CD4-positive, alpha-beta memory T cell (primary cell): ENCODE measurements around the gene EMC9. TPM values are rescaled to one million over a fixed set of nuclear protein-coding genes. Genes with fewer than 3 reads are reported as not detected.

ENCODE experiments used
- CTCF ChIA-PET: fragments of 350-600 bp; sonication (Branson Sonifier 250); formaldehyde crosslinking; loops from one replicate; lab custom pipeline; 2021; ENCODE audit warnings: inconsistent platforms; ENCODE audit not compliant: partially characterized antibody; lab: Charles Lee
- POLR2A ChIA-PET: fragments of 350-600 bp; sonication (Branson Sonifier 250); formaldehyde crosslinking; loops from one replicate; lab custom pipeline; 2021; ENCODE audit not compliant: partially characterized antibody; lab: Charles Lee
- DNase-seq, 5 donors: peaks; one replicate each; pipeline versions ENCODE4 v3.0.0 to v3.0.0-alpha.2; 2020 to 2022; ENCODE audit warnings: mixed read lengths in 1 of 5
- H3K27ac ChIP-seq: one replicate; pipeline ENCODE4 v1.7.0; 2013; ENCODE audit warnings: low read depth, low read length
- H3K27me3 ChIP-seq: 2 replicates; pipeline ENCODE4 v1.7.0; 2013; ENCODE audit warnings: mild to moderate bottlenecking, low read length, moderate library complexity; ENCODE audit not compliant: insufficient read depth
- H3K36me3 ChIP-seq: 2 replicates; pipeline ENCODE4 v1.7.0; 2013; ENCODE audit warnings: mild to moderate bottlenecking, low read length, moderate library complexity; ENCODE audit not compliant: insufficient read depth
- H3K4me1 ChIP-seq: 2 replicates; pipeline ENCODE4 v1.7.0; 2013; ENCODE audit warnings: mild to moderate bottlenecking, low read length, moderate library complexity; ENCODE audit not compliant: insufficient read depth
- H3K4me3 ChIP-seq, 2 donors: one replicate each; pipeline ENCODE4 v1.7.0; 2013; ENCODE audit warnings: low read length in 2 of 2, mild to moderate bottlenecking in 1 of 2
- H3K9me3 ChIP-seq, 2 donors: one replicate each; pipeline ENCODE4 v1.7.0; 2013; ENCODE audit warnings: low read length in 2 of 2, control low read depth in 1 of 2; ENCODE audit not compliant: control insufficient read depth in 1 of 2
- H3K27ac Mint-ChIP-seq, 7 donors: one replicate each; pipeline ENCODE4 v1.8.0; 2020 to 2021; ENCODE audit warnings: mixed read lengths in 7 of 7, mild to moderate bottlenecking in 6 of 7, inconsistent platforms in 3 of 7, moderate library complexity in 3 of 7
- H3K27me3 Mint-ChIP-seq, 2 donors: one replicate each; pipeline ENCODE4 v1.8.0; 2020 to 2021; ENCODE audit warnings: mixed read lengths in 2 of 2
- H3K36me3 Mint-ChIP-seq, 2 donors: one replicate each; pipeline ENCODE4 v1.8.0; 2020 to 2021; ENCODE audit warnings: mixed read lengths in 2 of 2, inconsistent platforms in 1 of 2, mild to moderate bottlenecking in 1 of 2
- H3K4me1 Mint-ChIP-seq, 4 donors: one replicate each; pipeline ENCODE4 v1.8.0; 2020 to 2021; ENCODE audit warnings: mixed read lengths in 4 of 4, mild to moderate bottlenecking in 1 of 4
- H3K4me3 Mint-ChIP-seq, 8 donors: one replicate each; pipeline ENCODE4 v1.8.0; 2020 to 2021; ENCODE audit warnings: mixed read lengths in 8 of 8, mild to moderate bottlenecking in 7 of 8, moderate library complexity in 6 of 8, inconsistent platforms in 3 of 8
- H3K9me3 Mint-ChIP-seq, 8 donors: one replicate each; pipeline ENCODE4 v1.8.0; 2020 to 2021; ENCODE audit warnings: mixed read lengths in 8 of 8, mild to moderate bottlenecking in 5 of 8, inconsistent platforms in 3 of 8, moderate library complexity in 1 of 8
- intact Hi-C: fragments of 100-400 bp; cut with micrococcal nuclease; formaldehyde crosslinking; loops from one replicate; pipeline ENCODE4 v1.15.1; 2023
- polyA plus RNA-seq, 2 donors: library from polyadenylated mRNA; unstranded; fragments of 300-500 nt; fragmentation: Illumina TruSeq; gene quantifications; one replicate each; pipeline ENCODE4 v1.2.3, GENCODE V29; 2021
- total RNA-seq, 2 experiments: library from RNA; stranded (reverse); gene quantifications; one replicate each; pipeline ENCODE4 v1.2.3, GENCODE V29; 2021

Gene EMC9
- total and polyA plus RNA-seq, 4 experiments from 2014 or later = 11.4 to 33.9 (median 23.3) TPM

GRCh38 chr14:24187539-24187915 is 46.1 kb upstream of the EMC9 start:
- no peaks in the 10 kb centered on the region for H3K9me3 Mint-ChIP-seq
- H3K27me3 Mint-ChIP-seq = no peaks in the 10 kb centered on the region
- Histone ChIP-seq H3K4me1 (peaks cover 23% of the 10 kb centered on the region), H3K27me3 (no peaks in the 10 kb centered on the region), H3K27ac (peak overlapping the region; percentile 80), H3K4me3 (peak overlapping the region in 1 of 2 donors; percentile 90), H3K9me3 (no peaks in the 10 kb centered on the region), H3K36me3 (peaks cover 41% of the 10 kb centered on the region)
- POLR2A ChIA-PET = interaction anchor here (1.0 to 5.6 kb wide), 11 partner anchors 8 to 73 kb away, joined by 3 to 75 read pairs (median 22); partner anchors contain the start of genes CHMP4A, DCAF11, IRF9 and MDP1
- peak overlapping the region; percentile 93 to 96 (median 96) for H3K27ac Mint-ChIP-seq
- intact Hi-C loops = no loop called here
- H3K36me3 Mint-ChIP-seq = peaks cover 12 to 54% of the 10 kb centered on the region in 2 donors
- H3K4me3 Mint-ChIP-seq = peak overlapping the region; percentile 90 to 96 (median 93)
- H3K4me1 Mint-ChIP-seq = peaks cover 17 to 50% (median 31%) of the 10 kb centered on the region in 4 donors
- CTCF ChIA-PET = interaction anchor here (0.8 to 3.9 kb wide), 3 partner anchors 26 to 29 kb away, joined by 3 to 15 read pairs (median 11); partner anchors contain the start of genes CHMP4A, IRF9 and MDP1
- DNase-seq = no peak

GRCh38 chr14:24186831-24187538 is 45.6 kb upstream of the EMC9 start:
- H3K4me1 Mint-ChIP-seq = peaks cover 15 to 44% (median 27%) of the 10 kb centered on the region in 4 donors
- intact Hi-C loops = no loop called here

GRCh38 chr14:24185741-24186140 is 44.4 kb upstream of the EMC9 start:
- no peaks in the 10 kb centered on the region for H3K9me3 ChIP-seq
- Mint-ChIP-seq H3K4me1 (peaks cover 17 to 42% (median 26%) of the 10 kb centered on the region in 4 donors), H3K27ac (peak overlapping the region in 3 of 7 donors; percentile 42 to 64 (median 60)), H3K27me3 (no peaks in the 10 kb centered on the region), H3K36me3 (peaks cover 11 to 56% of the 10 kb centered on the region in 2 donors), H3K4me3 (no peak overlapping the region), H3K9me3 (no peaks in the 10 kb centered on the region)
- CTCF ChIA-PET = interaction anchor here (1.0 to 1.8 kb wide), 6 partner anchors 21 to 148 kb away, joined by 3 to 4 read pairs (median 4); partner anchors contain the start of genes DCAF11, IRF9 and NRL
- intact Hi-C loops = no loop called here
- H3K4me3 ChIP-seq = no peak overlapping the region
- POLR2A ChIA-PET = interaction anchor here (0.8 to 5.6 kb wide), 7 partner anchors 10 to 71 kb away, joined by 3 to 75 read pairs (median 5); partner anchors contain the start of genes CHMP4A, DCAF11, IRF9 and NRL
- H3K4me1 ChIP-seq = peaks cover 23% of the 10 kb centered on the region
- no peak for DNase-seq
- H3K27me3 ChIP-seq = no peaks in the 10 kb centered on the region
- H3K27ac ChIP-seq = no peak overlapping the region
- peaks cover 39% of the 10 kb centered on the region for H3K36me3 ChIP-seq

More at GRCh38 chr14:24186831-24187538, 45.6 kb upstream of the EMC9 start:
- H3K27me3 ChIP-seq = no peaks in the 10 kb centered on the region
- H3K36me3 Mint-ChIP-seq = peaks cover 8 to 52% of the 10 kb centered on the region in 2 donors
- no peaks in the 10 kb centered on the region for H3K9me3 ChIP-seq
- H3K4me1 ChIP-seq = peaks cover 23% of the 10 kb centered on the region
- H3K27me3 Mint-ChIP-seq = no peaks in the 10 kb centered on the region
- no peak for DNase-seq
- ChIA-PET POLR2A (interaction anchor here (1.0 to 5.6 kb wide), 9 partner anchors 9 to 73 kb away, joined by 3 to 75 read pairs (median 22); partner anchors contain the start of genes CHMP4A, DCAF11, IRF9 and MDP1), CTCF (interaction anchor here (0.8 to 3.9 kb wide), 3 partner anchors 25 to 29 kb away, joined by 3 to 15 read pairs (median 11); partner anchors contain the start of genes CHMP4A, IRF9 and MDP1)
- H3K27ac ChIP-seq = no peak overlapping the region
- peak overlapping the region in 6 of 7 donors; percentile 53 to 96 (median 80) for H3K27ac Mint-ChIP-seq
- H3K4me3 Mint-ChIP-seq = peak overlapping the region; percentile 36 to 96 (median 70)
- H3K4me3 ChIP-seq = no peak overlapping the region
- no peaks in the 10 kb centered on the region for H3K9me3 Mint-ChIP-seq
- peaks cover 36% of the 10 kb centered on the region for H3K36me3 ChIP-seq

DNA sequence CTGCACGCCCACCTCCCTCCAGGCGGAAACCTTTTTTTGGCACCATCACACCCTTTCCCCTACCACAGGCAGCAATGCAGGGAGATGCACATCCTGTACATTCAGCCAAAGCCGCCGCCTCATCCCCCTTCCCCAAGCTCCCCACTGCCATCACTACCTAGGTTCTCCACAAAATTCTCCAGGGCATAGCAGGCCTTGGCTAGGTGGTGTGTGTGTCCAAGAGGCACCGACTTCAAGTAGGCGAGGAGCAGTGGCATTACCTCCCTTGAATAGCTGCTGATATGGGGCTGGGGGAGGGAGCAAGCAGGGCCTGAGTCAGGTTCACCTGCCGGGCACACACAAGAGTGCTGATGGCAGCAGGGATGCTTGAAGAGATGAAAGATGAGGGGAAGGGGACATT is 43.6 kb upstream of the EMC9 start:
- Mint-ChIP-seq H3K4me3 (no peak overlapping the region), H3K4me1 (peaks cover 18 to 38% (median 25%) of the 10 kb centered on the region in 4 donors), H3K27ac (peak overlapping the region in 2 of 7 donors; percentile 22 to 60), H3K27me3 (no peaks in the 10 kb centered on the region), H3K9me3 (no peaks in the 10 kb centered on the region), H3K36me3 (peaks cover 16 to 58% of the 10 kb centered on the region in 2 donors)
- CTCF ChIA-PET = interaction anchor here (1.0 to 1.8 kb wide), 6 partner anchors 20 to 149 kb away, joined by 3 to 4 read pairs (median 4); partner anchors contain the start of genes DCAF11, IRF9 and NRL
- Histone ChIP-seq H3K9me3 (no peaks in the 10 kb centered on the region), H3K27ac (no peak overlapping the region), H3K4me3 (no peak overlapping the region), H3K4me1 (peaks cover 23% of the 10 kb centered on the region), H3K36me3 (peaks cover 42% of the 10 kb centered on the region), H3K27me3 (no peaks in the 10 kb centered on the region)
- DNase-seq = no peak
- intact Hi-C loops = no loop called here
- POLR2A ChIA-PET = interaction anchor here (0.8 to 5.6 kb wide), 5 partner anchors 23 to 70 kb away, joined by 3 to 75 read pairs (median 5); partner anchors contain the start of genes CHMP4A, DCAF11, IRF9 and NRL

GRCh38 chr14:24184104-24184970 is 42.9 kb upstream of the EMC9 start:
- peaks cover 22% of the 10 kb centered on the region for H3K4me1 ChIP-seq
- intact Hi-C loops = no loop called here
- Mint-ChIP-seq H3K27ac (no peak overlapping the region), H3K9me3 (no peaks in the 10 kb centered on the region), H3K27me3 (no peaks in the 10 kb centered on the region), H3K36me3 (peaks cover 18 to 62% of the 10 kb centered on the region in 2 donors), H3K4me3 (no peak overlapping the region), H3K4me1 (peaks cover 14 to 33% (median 22%) of the 10 kb centered on the region in 4 donors)
- H3K27ac ChIP-seq = no peak overlapping the region
- H3K36me3 ChIP-seq = peaks cover 48% of the 10 kb centered on the region
- no peaks in the 10 kb centered on the region for H3K9me3 ChIP-seq
- H3K27me3 ChIP-seq = no peaks in the 10 kb centered on the region
- DNase-seq = peak in 1 of 5 donors; percentile 32
- POLR2A ChIA-PET = interaction anchor here (1.2 to 5.6 kb wide), 4 partner anchors 11 to 36 kb away, joined by 3 to 75 read pairs (median 24); partner anchors contain the start of genes CHMP4A, IRF9, PSME2 and RNF31
- H3K4me3 ChIP-seq = no peak overlapping the region
- CTCF ChIA-PET = interaction anchor here (0.7 to 1.8 kb wide), 4 partner anchors 19 to 247 kb away, joined by 3 to 4 read pairs (median 4); partner anchors contain the start of gene IRF9

DNA sequence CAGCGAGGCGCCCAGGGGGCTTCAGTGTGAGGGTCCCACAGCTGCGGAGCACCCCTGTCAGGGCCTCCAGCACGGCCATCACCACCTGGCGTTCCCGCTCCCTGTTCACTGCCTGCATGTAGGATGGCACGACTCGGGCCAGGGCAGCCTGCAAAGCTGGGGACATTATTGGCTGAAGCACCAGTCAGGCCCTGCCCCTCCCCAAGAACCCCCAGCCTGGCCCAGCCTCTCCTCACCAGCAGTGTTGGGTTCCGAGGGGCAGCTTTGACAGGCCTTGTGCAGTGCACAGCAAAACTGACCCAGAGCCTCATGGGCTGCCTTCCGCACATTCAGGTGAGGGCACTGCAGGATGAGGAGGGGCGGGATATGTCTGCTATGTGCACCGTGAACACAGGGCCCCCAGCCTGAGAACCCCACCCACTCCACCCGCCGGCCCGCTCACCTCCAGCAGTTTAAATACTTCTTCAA is 41.7 kb upstream of the EMC9 start:
- H3K36me3 Mint-ChIP-seq = peaks cover 19 to 61% of the 10 kb centered on the region in 2 donors
- intact Hi-C loops = no loop called here
- POLR2A ChIA-PET = interaction anchor here (0.8 kb wide), 1 partner anchor 12 kb away, joined by 3 read pairs; the partner anchor contains the start of gene TM9SF1

More for the DNA sequence above, 41.7 kb upstream of the EMC9 start:
- Mint-ChIP-seq H3K9me3 (no peaks in the 10 kb centered on the region), H3K4me3 (no peak overlapping the region), H3K4me1 (peaks cover 11 to 23% (median 15%) of the 10 kb centered on the region in 4 donors), H3K27ac (peak overlapping the region in 3 of 7 donors; percentile 41 to 59 (median 57)), H3K27me3 (no peaks in the 10 kb centered on the region)
- Histone ChIP-seq H3K36me3 (peaks cover 57% of the 10 kb centered on the region), H3K9me3 (no peaks in the 10 kb centered on the region), H3K4me1 (peaks cover 13% of the 10 kb centered on the region), H3K27ac (no peak overlapping the region), H3K27me3 (no peaks in the 10 kb centered on the region), H3K4me3 (no peak overlapping the region)
- CTCF ChIA-PET = interaction anchor here (0.9 kb wide), 1 partner anchor 75 kb away, joined by 3 read pairs; no protein-coding TSS in a partner anchor
- DNase-seq = no peak
